IMR-90 (cell line): Measurements from ENCODE around the gene AKR1C8.

Source experiments
- BHLHE40 ChIP-seq: fragments of 150-350 bp; IDR thresholded peaks from 2 replicates; pipeline ENCODE4 v1.6.1; 2016; ENCODE audit warnings: mild to moderate bottlenecking, low read depth, low read length
- CTCF ChIP-seq: conservative IDR thresholded peaks from 2 replicates; pipeline ENCODE4 v1.5.1; 2012; ENCODE audit warnings: mild to moderate bottlenecking, low read depth, low read length, improper control_type of control experiment
- FOS ChIP-seq: fragments of 150-350 bp; IDR thresholded peaks from 2 replicates; pipeline ENCODE4 v1.6.1; 2016; ENCODE audit warnings: low read depth, low read length
- MAFK ChIP-seq: IDR thresholded peaks from 2 replicates; pipeline ENCODE4 v1.6.1; 2012; ENCODE audit warnings: low read depth, low read length, improper control_type of control experiment
- MXI1 ChIP-seq: IDR thresholded peaks from 2 replicates; pipeline ENCODE4 v1.6.1; 2012; ENCODE audit warnings: low read depth, mild to moderate bottlenecking, low read length, moderate library complexity, borderline replicate concordance
- POLR2A ChIP-seq: IDR thresholded peaks from 2 replicates; pipeline ENCODE4 v1.6.1; 2012; ENCODE audit warnings: mild to moderate bottlenecking, low read depth, low read length
- RAD21 ChIP-seq: IDR thresholded peaks from 2 replicates; pipeline ENCODE4 v1.6.1; 2012; ENCODE audit warnings: low read length, improper control_type of control experiment
- RFX5 ChIP-seq: IDR thresholded peaks from 2 replicates; pipeline ENCODE4 v1.8.0; 2012; ENCODE audit warnings: low read depth, mild to moderate bottlenecking, low read length, moderate library complexity
- SMC3 ChIP-seq: fragments of 150-350 bp; IDR thresholded peaks from 2 replicates; pipeline ENCODE4 v1.6.1; 2016; ENCODE audit warnings: low read depth, mild to moderate bottlenecking, antibody characterized with exemption, low read length, moderate library complexity
- USF2 ChIP-seq: fragments of 150-350 bp; IDR thresholded peaks from 2 replicates; pipeline ENCODE4 v1.6.1; 2017; ENCODE audit warnings: mild to moderate bottlenecking, antibody characterized with exemption, low read length, low read depth

- TF ChIP-seq CTCF (no peak), RFX5 (no peak), POLR2A (no peak), BHLHE40 (no peak), RAD21 (no peak), MAFK (no peak), MXI1 (no peak), FOS (no peak), USF2 (no peak), SMC3 (no peak)
Observed at GRCh38 chr10:5188358-5188757, 3.4 kb upstream of the AKR1C8 start.
